Measurements from ENCODE around the gene POC1A. TPM values are rescaled to one million over a fixed set of nuclear protein-coding genes. Genes with fewer than 3 reads are reported as not detected.

POC1A gene
- total and polyA plus RNA-seq, 2 of the 4 experiments (the other 2 are of a cell fraction) = 10.6 to 11.5 TPM

DNA sequence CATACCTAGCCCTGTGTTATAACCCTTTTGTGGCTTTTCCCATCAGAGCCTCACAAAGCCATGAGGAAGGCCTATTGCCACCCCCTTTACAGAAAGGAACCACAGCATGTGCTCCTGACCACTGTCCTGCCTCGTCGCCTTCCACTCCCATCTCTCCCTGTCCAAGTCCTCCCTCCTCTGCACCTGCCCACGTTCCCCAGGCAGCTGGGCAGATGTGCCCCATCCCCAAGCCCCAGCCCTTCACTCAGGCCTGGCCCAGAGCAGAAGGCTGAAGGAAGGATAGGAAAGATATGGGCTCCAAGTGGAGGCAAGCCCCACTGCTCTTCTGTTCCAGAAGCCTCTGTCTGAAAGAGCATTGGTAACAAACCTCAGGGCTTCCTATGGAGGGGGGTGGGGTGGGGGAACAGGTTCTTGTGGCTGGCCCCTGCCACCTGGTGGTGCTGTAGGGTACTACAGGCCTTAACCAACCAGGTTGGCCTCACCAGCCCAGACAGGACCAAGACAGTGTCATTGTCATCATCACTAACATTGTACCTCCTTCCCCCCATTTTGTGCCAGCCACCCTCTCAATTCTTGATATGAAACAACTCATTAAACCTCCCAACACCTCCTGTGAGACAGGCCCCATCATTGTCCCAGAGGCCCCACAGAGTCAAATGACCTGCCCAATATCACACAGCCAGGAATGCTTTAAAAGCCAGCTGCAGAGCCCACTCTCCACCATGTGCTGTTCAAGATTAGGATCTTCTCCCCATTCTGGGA lies 10.0 kb downstream of the POC1A start (continued):
- TF ChIP-seq, protein P1, sequence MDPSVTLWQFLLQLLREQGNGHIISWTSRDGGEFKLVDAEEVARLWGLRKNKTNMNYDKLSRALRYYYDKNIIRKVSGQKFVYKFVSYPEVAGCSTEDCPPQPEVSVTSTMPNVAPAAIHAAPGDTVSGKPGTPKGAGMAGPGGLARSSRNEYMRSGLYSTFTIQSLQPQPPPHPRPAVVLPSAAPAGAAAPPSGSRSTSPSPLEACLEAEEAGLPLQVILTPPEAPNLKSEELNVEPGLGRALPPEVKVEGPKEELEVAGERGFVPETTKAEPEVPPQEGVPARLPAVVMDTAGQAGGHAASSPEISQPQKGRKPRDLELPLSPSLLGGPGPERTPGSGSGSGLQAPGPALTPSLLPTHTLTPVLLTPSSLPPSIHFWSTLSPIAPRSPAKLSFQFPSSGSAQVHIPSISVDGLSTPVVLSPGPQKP (IDR thresholded peaks at IDR 0.05; ENCODE audit: borderline replicate concordance, low read depth, low read length) = no peak

DNA sequence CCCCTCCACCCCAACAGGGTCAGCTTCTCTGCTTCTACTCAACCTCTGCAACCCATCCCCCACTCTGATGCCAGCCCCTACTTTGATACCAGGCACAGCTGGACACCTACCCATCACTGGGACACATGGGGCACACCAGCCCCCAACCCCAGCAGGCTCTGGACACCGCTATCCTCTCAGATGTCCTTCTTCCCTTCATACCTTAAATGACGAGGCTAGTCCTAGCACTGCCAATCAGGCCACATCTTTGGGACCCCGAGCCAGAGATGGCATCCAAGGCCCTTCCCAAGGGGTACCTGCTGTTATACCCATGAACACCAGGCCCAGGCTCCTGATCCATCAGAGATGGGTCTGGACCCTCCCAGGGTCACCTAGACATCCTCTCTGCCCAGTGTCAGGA lies 10.6 kb downstream of the POC1A start:
- no peak overlapping the region for H3K27ac ChIP-seq (ENCODE audit: insufficient read depth, low read length)
- no peak overlapping the region for H2BK120ac ChIP-seq (ENCODE audit: low read depth, low read length)
- ChIA-PET CTCF (interaction anchor here (1.3 kb wide), 1 partner anchor 142 kb away, joined by 5 read pairs; no protein-coding TSS in a partner anchor), POLR2A (ENCODE audit: unreplicated experiment) (no interaction called here)
- dilution Hi-C loops (cut with HindIII; ENCODE audit: low sequenced_read_pairs, unreplicated experiment) = no loop called here
- peak overlapping the region; percentile 67 for H2AK9ac ChIP-seq (replicated peaks; ENCODE audit: low read depth, low read length, poor library complexity)
- no peak overlapping the region for H3K18ac ChIP-seq (ENCODE audit: low read depth, low read length)
- H4K91ac ChIP-seq (ENCODE audit: insufficient read depth, low read depth, low read length) = no peak overlapping the region
- no peaks in the 10 kb centered on the region for H3K9me3 ChIP-seq (ENCODE audit: control insufficient read depth, insufficient read depth, low read length)
- no peak overlapping the region for H4K5ac ChIP-seq (ENCODE audit: low read depth, low read length)
- H3K9ac ChIP-seq (ENCODE audit: low read depth, low read length) = no peak overlapping the region
- no peak overlapping the region for H2AFZ ChIP-seq (replicated peaks; ENCODE audit: low read length, poor library complexity)
- WGBS, 2 experiments (ENCODE audit: extremely low coverage in 2 of 2, insufficient read length in 1 of 2) = 90% methylated on average over 2 of the region's 3 CpGs; no CpG with 5 or more reads in 1 of the 2 experiments
- H2BK20ac ChIP-seq (ENCODE audit: low read depth, low read length) = no peak overlapping the region
- no peak overlapping the region for H4K8ac ChIP-seq (ENCODE audit: low read depth in 2 of 2, low read length in 2 of 2)
- H3K79me1 ChIP-seq (ENCODE audit: low read depth in 1 of 2, low read length in 2 of 2) = peaks cover 6 to 33% of the 10 kb centered on the region in 2 experiments
- no peak overlapping the region for H3K4ac ChIP-seq (ENCODE audit: low read depth, low read length)
- H2AK5ac ChIP-seq (ENCODE audit: low read depth, low read length) = no peak overlapping the region
- H3K56ac ChIP-seq (ENCODE audit: extremely low read depth, insufficient read depth, low read length) = no peak overlapping the region
- H3K27me3 ChIP-seq (ENCODE audit: control insufficient read depth, insufficient read depth, low read length) = no peaks in the 10 kb centered on the region
- in situ Hi-C loops (cut with MboI; ENCODE audit: low sequenced_read_pairs) = no loop called here
- ATAC-seq (ENCODE audit: low read depth) (no peak), DNase-seq (no peak)
- no peak overlapping the region for H3K14ac ChIP-seq (replicated peaks; ENCODE audit: low read depth, low read length)
- H3K4me3 ChIP-seq (ENCODE audit: insufficient read depth, low read depth, low read length) = no peak overlapping the region
- H2BK5ac ChIP-seq (ENCODE audit: low read depth, low read length, poor library complexity, severe bottlenecking) = no peak overlapping the region
- no TSS peak for BruUV-seq (replicated peaks)
- no peak overlapping the region for H2BK15ac ChIP-seq (ENCODE audit: low read depth, low read length)
- no peak overlapping the region for H3K23ac ChIP-seq (ENCODE audit: low read depth, low read length)
- H3K36me3 ChIP-seq (ENCODE audit: control insufficient read depth, insufficient read depth, low read length) = peaks cover 5% of the 10 kb centered on the region
- 0 out of 2 replicates have a peak, but pooled peaks cover 4% of the 10 kb centered on the region for H3K9me1 ChIP-seq (ENCODE audit: insufficient read depth, low read length)
- intact Hi-C loops (cut with micrococcal nuclease) = loop anchor here (1.0 to 5.0 kb wide), 3 partner anchors 86 to 201 kb away; partner anchors contain the start of genes DUSP7, PARP3 and RRP9
- H3K4me1 ChIP-seq (ENCODE audit: control insufficient read depth, insufficient read depth, low read length) = peaks cover 5% of the 10 kb centered on the region
- H3K4me2 ChIP-seq (ENCODE audit: low read depth, low read length) = no peak overlapping the region
- no peaks in the 10 kb centered on the region for H4K20me1 ChIP-seq (ENCODE audit: insufficient read depth, low read length)
- TF ChIP-seq POLR2A (IDR thresholded peaks at IDR 0.05; ENCODE audit: low read depth, low read length) (no peak), NFE2L2 (IDR thresholded peaks at IDR 0.05; ENCODE audit: low read depth, low read length) (no peak), MXI1 (IDR thresholded peaks at IDR 0.05; ENCODE audit: borderline replicate concordance, low read depth, low read length) (no peak), CHD1 (IDR thresholded peaks at IDR 0.05; ENCODE audit: low read depth, low read length) (no peak), FOS (IDR thresholded peaks at IDR 0.05; ENCODE audit: low read depth, low read length) (no peak), SMC3 (IDR thresholded peaks at IDR 0.05; ENCODE audit: low read depth, low read length) (no peak), RFX5 (IDR thresholded peaks at IDR 0.05; ENCODE audit: low read depth, low read length) (no peak), BHLHE40 (IDR thresholded peaks at IDR 0.05; ENCODE audit: low read depth, low read length) (no peak), RCOR1 (IDR thresholded peaks at IDR 0.05; ENCODE audit: insufficient replicate concordance, low read length) (no peak), CEBPB (IDR thresholded peaks at IDR 0.05; ENCODE audit: low read depth, low read length) (no peak)
- TF ChIP-seq, protein P1 (IDR thresholded peaks at IDR 0.05; ENCODE audit: borderline replicate concordance, low read depth, low read length) = no peak
- TF ChIP-seq, protein P2, sequence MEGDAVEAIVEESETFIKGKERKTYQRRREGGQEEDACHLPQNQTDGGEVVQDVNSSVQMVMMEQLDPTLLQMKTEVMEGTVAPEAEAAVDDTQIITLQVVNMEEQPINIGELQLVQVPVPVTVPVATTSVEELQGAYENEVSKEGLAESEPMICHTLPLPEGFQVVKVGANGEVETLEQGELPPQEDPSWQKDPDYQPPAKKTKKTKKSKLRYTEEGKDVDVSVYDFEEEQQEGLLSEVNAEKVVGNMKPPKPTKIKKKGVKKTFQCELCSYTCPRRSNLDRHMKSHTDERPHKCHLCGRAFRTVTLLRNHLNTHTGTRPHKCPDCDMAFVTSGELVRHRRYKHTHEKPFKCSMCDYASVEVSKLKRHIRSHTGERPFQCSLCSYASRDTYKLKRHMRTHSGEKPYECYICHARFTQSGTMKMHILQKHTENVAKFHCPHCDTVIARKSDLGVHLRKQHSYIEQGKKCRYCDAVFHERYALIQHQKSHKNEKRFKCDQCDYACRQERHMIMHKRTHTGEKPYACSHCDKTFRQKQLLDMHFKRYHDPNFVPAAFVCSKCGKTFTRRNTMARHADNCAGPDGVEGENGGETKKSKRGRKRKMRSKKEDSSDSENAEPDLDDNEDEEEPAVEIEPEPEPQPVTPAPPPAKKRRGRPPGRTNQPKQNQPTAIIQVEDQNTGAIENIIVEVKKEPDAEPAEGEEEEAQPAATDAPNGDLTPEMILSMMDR (conservative IDR thresholded peaks at IDR 0.05; ENCODE audit: low read depth, low read length) = no peak

Measured in IMR-90 (cell line).